Activated CD4-positive, alpha-beta T cell treated with anti-CD3 and anti-CD28 coated beads for 36 hours (primary cell): Measurements from ENCODE around the gene C9. TPM values are rescaled to one million over a fixed set of nuclear protein-coding genes. Genes with fewer than 3 reads are reported as not detected.
A peak's percentile ranks its signal among the peaks of the same experiment; 100 is the strongest.

Experiments used
- ATAC-seq: fragments of 200-7000 bp; cut with Tn5 transposase; one replicate; pipeline ENCODE4 v1.10.0; 2021; ENCODE audit warnings: mild to moderate bottlenecking, moderate library complexity
- CTCF ChIA-PET: fragments of 350-600 bp; sonication (Branson Sonifier 250); formaldehyde crosslinking; loops from one replicate; lab custom pipeline; 2021; ENCODE audit warnings: antibody characterized with exemption; lab: Charles Lee
- POLR2A ChIA-PET: fragments of 350-600 bp; sonication (Branson Sonifier 250); formaldehyde crosslinking; loops from one replicate; lab custom pipeline; 2021; ENCODE audit warnings: antibody characterized with exemption, inconsistent platforms; lab: Charles Lee
- DNase-seq: peaks from one replicate; pipeline ENCODE4 v3.0.0-alpha.2; 2020
- H3K27ac Mint-ChIP-seq: one replicate; pipeline ENCODE4 v1.8.0; 2021; ENCODE audit warnings: mixed read lengths
- H3K27me3 Mint-ChIP-seq: one replicate; pipeline ENCODE4 v1.8.0; 2021; ENCODE audit warnings: mixed read lengths
- H3K36me3 Mint-ChIP-seq: one replicate; pipeline ENCODE4 v1.8.0; 2021; ENCODE audit warnings: low read depth, mixed read lengths
- H3K4me1 Mint-ChIP-seq: one replicate; pipeline ENCODE4 v1.8.0; 2021; ENCODE audit warnings: mixed read lengths
- H3K4me3 Mint-ChIP-seq: one replicate; pipeline ENCODE4 v1.8.0; 2021; ENCODE audit warnings: mild to moderate bottlenecking, moderate library complexity, mixed read lengths
- H3K9me3 Mint-ChIP-seq: one replicate; pipeline ENCODE4 v1.8.0; 2021; ENCODE audit warnings: low read depth, mixed read lengths
- intact Hi-C, 2 experiments: fragments of 100-400 bp; cut with DNase I in 1 of 2; cut with micrococcal nuclease in 1 of 2; formaldehyde crosslinking; loops; one replicate each; pipeline versions ENCODE4 v1.14.2 to v1.15.1; 2022 to 2024; cut with DNase I, micrococcal nuclease
- total RNA-seq, 2 experiments: library from RNA; stranded (reverse); gene quantifications; one replicate each; pipeline ENCODE4 v1.2.3, GENCODE V29; 2021

C9 gene
- total RNA-seq, 2 experiments from 2014 or later, result not detected

DNA sequence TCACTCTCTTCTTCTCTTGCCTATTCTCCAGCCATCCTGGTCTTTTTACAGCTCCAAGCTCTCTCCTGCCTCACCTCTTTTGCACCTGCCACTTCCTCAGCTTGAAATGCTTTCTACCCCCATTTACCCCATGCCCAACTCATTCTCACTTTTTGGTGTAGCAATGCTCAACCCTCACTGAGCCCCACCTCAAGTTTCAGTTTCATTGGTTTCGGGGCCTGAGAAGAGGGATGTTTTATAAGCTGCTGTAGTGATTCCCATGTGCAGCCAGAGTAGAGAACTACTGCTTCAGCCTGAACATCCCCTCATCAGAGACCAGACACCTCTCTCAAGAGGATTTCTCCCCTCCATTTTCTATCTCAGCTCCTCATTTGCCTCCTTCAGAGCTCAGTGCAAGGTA lies 99.8 kb downstream of the C9 start:
- POLR2A ChIA-PET, result interaction anchor here (1.1 kb wide), 1 partner anchor 13 kb away, joined by 3 read pairs; no protein-coding TSS in a partner anchor
- intact Hi-C loops, result no loop called here
- Mint-ChIP-seq H3K27ac (no peak overlapping the region), H3K4me3 (no peak overlapping the region), H3K36me3 (no peaks in the 10 kb centered on the region), H3K4me1 (peaks cover 8% of the 10 kb centered on the region), H3K27me3 (no peaks in the 10 kb centered on the region), H3K9me3 (no peaks in the 10 kb centered on the region)
- CTCF ChIA-PET, result interaction anchor here (0.6 to 1.6 kb wide), 7 partner anchors 10 to 1291 kb away, joined by 3 to 7 read pairs (median 3); no protein-coding TSS in a partner anchor
- DNase-seq (no peak), ATAC-seq (peak; percentile 57)

DNA sequence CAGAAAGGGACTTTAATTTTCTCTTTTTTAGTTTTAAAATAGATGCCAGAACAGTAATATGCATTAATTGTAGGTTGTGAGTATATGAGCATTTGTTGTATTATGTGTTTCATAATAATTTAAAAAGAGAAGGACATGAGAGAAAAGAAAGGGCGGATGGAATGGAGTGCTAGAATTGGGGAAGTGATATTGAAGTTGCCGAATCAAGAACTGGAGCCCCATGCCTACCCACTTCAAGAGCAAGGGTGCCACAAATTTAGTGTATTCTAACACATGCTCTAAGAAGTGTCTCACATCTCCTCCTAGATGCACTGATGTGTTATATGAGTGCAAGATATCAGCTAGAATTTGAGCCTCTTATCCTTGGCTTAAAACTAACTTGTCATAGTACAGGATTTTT lies 101.3 kb downstream of the C9 start:
- ChIA-PET CTCF (no interaction called here), POLR2A (no interaction called here)
- intact Hi-C loops, result no loop called here
- Mint-ChIP-seq H3K4me3 (no peak overlapping the region), H3K9me3 (no peaks in the 10 kb centered on the region), H3K27ac (no peak overlapping the region), H3K36me3 (no peaks in the 10 kb centered on the region), H3K4me1 (peaks cover 8% of the 10 kb centered on the region), H3K27me3 (no peaks in the 10 kb centered on the region)
- no peak for ATAC-seq
- DNase-seq, result no peak

DNA sequence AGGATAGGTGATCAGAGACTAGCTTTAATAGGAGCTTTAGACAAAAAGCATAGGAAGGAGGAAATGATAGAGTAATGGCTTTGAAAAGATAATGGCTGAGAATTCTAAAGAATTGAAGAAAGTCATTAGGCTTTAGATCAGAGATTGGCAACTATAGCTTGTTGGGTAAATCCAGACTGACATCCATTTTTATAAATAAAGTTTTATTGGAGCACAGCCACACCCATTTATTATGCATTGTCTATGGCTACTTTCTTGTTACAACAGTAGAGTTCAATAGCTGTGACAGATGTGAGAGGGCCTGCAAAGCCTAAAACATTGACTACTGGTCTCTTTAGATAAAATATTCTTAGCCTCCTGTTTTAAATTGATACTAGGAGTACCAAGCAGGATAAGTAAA lies 104.2 kb downstream of the C9 start:
- H3K27ac Mint-ChIP-seq, result no peak overlapping the region
- H3K4me1 Mint-ChIP-seq, result peaks cover 18% of the 10 kb centered on the region
- H3K9me3 Mint-ChIP-seq, result no peaks in the 10 kb centered on the region
- POLR2A ChIA-PET, result no interaction called here
- no peaks in the 10 kb centered on the region for H3K36me3 Mint-ChIP-seq
- CTCF ChIA-PET, result interaction anchor here (0.5 to 1.3 kb wide), 2 partner anchors 43 to 1233 kb away, joined by 3 to 4 read pairs; no protein-coding TSS in a partner anchor
- ATAC-seq (no peak), DNase-seq (no peak)
- no peaks in the 10 kb centered on the region for H3K27me3 Mint-ChIP-seq
- no peak overlapping the region for H3K4me3 Mint-ChIP-seq
- intact Hi-C loops, result no loop called here

DNA sequence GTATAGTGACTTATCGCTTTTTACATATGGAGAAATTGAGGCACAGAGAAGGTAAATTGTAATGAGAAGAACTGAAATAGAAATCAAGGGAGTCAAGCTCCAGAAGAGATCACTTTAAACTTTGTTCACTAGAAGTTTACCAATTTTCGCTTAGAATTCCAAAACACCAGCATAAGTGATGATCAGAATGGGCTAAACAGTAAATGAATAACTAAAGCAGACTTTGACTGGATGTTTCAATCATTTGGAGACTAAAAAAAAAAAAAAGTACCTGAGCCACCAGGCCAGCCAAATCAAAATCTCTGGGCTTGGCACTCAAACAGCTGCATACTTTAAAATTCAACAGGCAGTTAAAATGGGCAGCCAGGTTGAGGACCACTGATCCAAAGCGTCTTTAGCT lies 106.7 kb downstream of the C9 start:
- no peaks in the 10 kb centered on the region for H3K9me3 Mint-ChIP-seq
- peaks cover 11% of the 10 kb centered on the region for H3K4me1 Mint-ChIP-seq
- intact Hi-C loops, result no loop called here
- no peak overlapping the region for H3K27ac Mint-ChIP-seq
- POLR2A ChIA-PET, result interaction anchor here (0.6 kb wide), 1 partner anchor 24 kb away, joined by 3 read pairs; no protein-coding TSS in a partner anchor
- no peak for DNase-seq
- H3K36me3 Mint-ChIP-seq, result no peaks in the 10 kb centered on the region
- no peaks in the 10 kb centered on the region for H3K27me3 Mint-ChIP-seq
- no peak for ATAC-seq
- CTCF ChIA-PET, result interaction anchor here (0.7 to 2.7 kb wide), 5 partner anchors 26 to 287 kb away, joined by 3 to 14 read pairs (median 5); no protein-coding TSS in a partner anchor
- no peak overlapping the region for H3K4me3 Mint-ChIP-seq

DNA sequence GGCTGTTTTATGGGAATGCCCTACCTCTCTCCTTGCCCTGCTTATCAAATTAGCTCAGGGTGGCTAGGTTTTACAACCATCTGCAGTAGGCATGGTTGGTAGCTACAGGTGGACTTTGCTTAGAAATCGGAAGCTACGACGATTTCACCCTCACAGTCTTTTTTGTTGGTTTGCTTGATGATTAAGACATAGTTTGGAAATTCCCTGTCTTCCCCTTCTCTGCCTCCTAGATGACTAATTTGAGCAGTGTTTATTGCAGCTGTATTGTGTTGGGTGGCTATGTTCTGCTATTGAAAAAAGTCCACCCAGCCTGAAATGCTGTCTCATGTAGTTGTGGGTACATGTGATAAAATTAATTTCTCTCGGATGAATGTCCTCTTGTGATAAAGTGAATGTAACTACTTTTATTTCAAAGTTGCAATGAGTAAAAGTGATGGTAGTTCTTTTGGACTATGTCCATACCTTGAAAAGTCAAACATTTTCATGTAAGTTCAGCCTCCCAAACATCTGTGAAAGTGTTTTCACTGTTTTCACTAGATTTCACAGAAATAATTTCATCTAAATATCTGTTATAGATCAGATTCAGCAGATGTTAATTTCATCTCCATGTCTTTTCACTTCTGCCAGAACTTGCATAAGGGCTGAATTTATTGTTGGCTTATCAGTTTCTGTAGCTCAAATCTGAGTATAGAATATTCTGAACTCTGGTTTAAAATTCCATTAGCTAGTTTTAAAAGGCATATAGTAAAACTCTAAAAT lies 107.6 kb downstream of the C9 start:
- Mint-ChIP-seq H3K27me3 (no peaks in the 10 kb centered on the region), H3K4me1 (peaks cover 11% of the 10 kb centered on the region), H3K9me3 (no peaks in the 10 kb centered on the region), H3K4me3 (no peak overlapping the region), H3K27ac (no peak overlapping the region), H3K36me3 (no peaks in the 10 kb centered on the region)
- peak; percentile 93 for ATAC-seq
- ChIA-PET CTCF (interaction anchor here (0.6 to 2.7 kb wide), 7 partner anchors 10 to 175 kb away, joined by 3 to 14 read pairs (median 5); no protein-coding TSS in a partner anchor), POLR2A (no interaction called here)
- no peak for DNase-seq
- intact Hi-C loops, result loop anchor here in 1 of 2 experiments (1.0 kb wide), 1 partner anchor 35 kb away; no protein-coding TSS in a partner anchor

DNA sequence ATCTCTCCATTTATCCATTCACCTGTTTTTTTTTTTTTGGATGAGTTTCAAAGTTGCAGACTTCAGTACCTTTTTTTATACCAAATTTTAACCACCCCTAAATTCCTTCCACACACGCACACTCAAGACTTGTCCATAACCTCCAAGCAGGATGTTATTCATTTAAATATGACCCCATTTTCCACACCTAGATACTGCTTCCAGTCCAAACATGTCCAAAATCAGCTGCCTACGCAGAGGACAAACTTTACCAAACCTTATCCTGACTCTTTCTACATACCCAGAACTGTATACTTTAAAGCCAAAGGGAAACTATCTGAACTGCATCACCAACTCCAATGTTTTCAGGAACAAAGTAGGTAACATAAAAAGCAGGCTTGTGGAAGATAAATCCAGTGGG lies 108.9 kb downstream of the C9 start:
- no peak overlapping the region for H3K4me3 Mint-ChIP-seq
- intact Hi-C loops, result loop anchor here in 1 of 2 experiments (2.0 kb wide), 1 partner anchor 15 kb away; no protein-coding TSS in a partner anchor
- no peaks in the 10 kb centered on the region for H3K36me3 Mint-ChIP-seq
- DNase-seq (no peak), ATAC-seq (no peak)
- H3K27ac Mint-ChIP-seq, result no peak overlapping the region
- POLR2A ChIA-PET, result no interaction called here
- H3K4me1 Mint-ChIP-seq, result peaks cover 11% of the 10 kb centered on the region
- no peaks in the 10 kb centered on the region for H3K9me3 Mint-ChIP-seq
- CTCF ChIA-PET, result interaction anchor here (1.0 to 1.5 kb wide), 4 partner anchors 9 to 38 kb away, joined by 3 to 6 read pairs (median 4); no protein-coding TSS in a partner anchor
- no peaks in the 10 kb centered on the region for H3K27me3 Mint-ChIP-seq

DNA sequence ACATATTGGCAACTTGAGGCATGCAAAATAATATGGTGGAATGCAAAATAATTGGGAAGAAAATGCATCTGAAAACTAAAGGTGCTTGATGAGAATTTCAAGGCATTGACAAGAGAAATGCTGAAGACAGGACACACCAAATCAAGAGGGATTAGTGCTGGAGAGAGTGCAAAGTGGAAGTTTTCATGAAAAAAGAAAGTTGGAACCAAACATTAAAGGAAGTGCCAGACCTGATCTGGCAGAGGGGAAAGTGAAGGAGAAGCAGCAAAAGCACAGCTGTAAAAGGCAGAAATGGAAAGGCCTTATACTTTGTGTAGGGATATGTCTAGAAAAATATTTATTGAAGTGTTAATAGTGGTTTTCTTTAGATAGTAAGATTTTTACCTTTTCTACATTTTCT lies 109.6 kb downstream of the C9 start:
- intact Hi-C loops, result loop anchor here in 1 of 2 experiments (2.0 kb wide), 1 partner anchor 16 kb away; no protein-coding TSS in a partner anchor
- DNase-seq, result no peak
- peaks cover 3% of the 10 kb centered on the region for H3K9me3 Mint-ChIP-seq
- no peak overlapping the region for H3K27ac Mint-ChIP-seq
- no peak for ATAC-seq
- CTCF ChIA-PET, result interaction anchor here (1.0 to 1.5 kb wide), 3 partner anchors 10 to 38 kb away, joined by 3 to 4 read pairs (median 4); no protein-coding TSS in a partner anchor
- no peak overlapping the region for H3K4me3 Mint-ChIP-seq
- POLR2A ChIA-PET, result no interaction called here
- peaks cover 2% of the 10 kb centered on the region for H3K36me3 Mint-ChIP-seq
- H3K4me1 Mint-ChIP-seq, result peaks cover 11% of the 10 kb centered on the region
- no peaks in the 10 kb centered on the region for H3K27me3 Mint-ChIP-seq

DNA sequence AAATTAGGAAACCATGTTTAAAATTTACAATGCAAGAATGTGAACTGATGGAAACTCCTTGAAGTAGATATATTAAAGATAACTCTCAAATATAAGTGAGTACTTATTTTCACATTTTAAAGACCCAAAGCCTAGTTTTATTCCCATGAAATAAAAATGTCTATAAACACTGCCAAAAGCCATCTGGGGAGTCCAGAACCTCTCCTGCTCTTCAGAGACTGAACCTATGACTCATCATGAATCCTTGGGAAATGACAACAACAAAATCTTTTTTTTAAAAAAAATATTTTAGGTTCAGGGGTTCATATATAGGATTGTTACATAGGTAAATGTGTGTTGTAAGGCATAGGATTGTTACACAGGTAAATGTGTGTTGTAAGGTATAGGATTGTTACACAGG lies 111.1 kb downstream of the C9 start:
- POLR2A ChIA-PET, result no interaction called here
- peaks cover 14% of the 10 kb centered on the region for H3K4me1 Mint-ChIP-seq
- peaks cover 2% of the 10 kb centered on the region for H3K36me3 Mint-ChIP-seq
- ATAC-seq (no peak), DNase-seq (no peak)
- CTCF ChIA-PET, result interaction anchor here (0.6 kb wide), 2 partner anchors 100 to 105 kb away, joined by 3 read pairs; no protein-coding TSS in a partner anchor
- no peak overlapping the region for H3K4me3 Mint-ChIP-seq
- no peaks in the 10 kb centered on the region for H3K27me3 Mint-ChIP-seq
- intact Hi-C loops, result no loop called here
- H3K9me3 Mint-ChIP-seq, result peaks cover 6% of the 10 kb centered on the region
- H3K27ac Mint-ChIP-seq, result no peak overlapping the region

DNA sequence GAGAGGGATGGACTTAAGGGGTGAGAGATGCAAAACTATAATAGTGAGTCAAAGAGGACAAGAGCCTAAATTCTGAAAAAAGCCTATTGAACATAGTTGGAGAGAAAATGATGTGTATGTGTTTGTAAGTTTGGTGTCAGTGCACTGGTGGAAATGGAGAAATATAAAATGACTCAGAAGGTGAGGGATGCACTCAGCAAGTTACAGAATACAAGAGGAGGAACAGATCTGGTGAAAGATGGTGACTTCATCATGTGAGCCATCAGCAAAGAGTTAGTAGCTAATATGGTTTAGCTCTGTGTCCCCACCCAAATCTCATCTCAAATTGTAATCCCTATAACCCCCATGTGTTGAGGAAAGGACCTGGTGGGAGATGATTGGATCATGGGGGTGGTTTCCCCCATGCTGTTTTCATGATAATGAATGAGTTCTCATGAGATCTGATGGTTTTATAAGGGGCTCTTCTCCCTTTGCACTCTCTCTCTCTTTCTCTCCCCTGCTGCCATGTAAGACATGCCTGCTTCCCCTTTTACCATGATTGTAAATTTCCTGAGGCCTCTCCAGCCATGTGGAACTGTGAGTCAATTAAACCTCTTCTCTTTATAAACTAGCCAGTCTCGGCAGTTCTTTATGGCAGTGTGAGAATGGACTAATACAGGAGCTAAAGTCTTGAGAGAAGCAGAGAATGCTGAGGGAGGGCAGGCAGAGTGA lies 114.6 kb downstream of the C9 start:
- Mint-ChIP-seq H3K36me3 (peaks cover 2% of the 10 kb centered on the region), H3K4me1 (peaks cover 3% of the 10 kb centered on the region), H3K27me3 (no peaks in the 10 kb centered on the region), H3K9me3 (peaks cover 6% of the 10 kb centered on the region), H3K27ac (no peak overlapping the region), H3K4me3 (no peak overlapping the region)
- CTCF ChIA-PET, result interaction anchor here (0.5 to 1.7 kb wide), 2 partner anchors 29 to 32 kb away, joined by 3 to 5 read pairs; no protein-coding TSS in a partner anchor
- POLR2A ChIA-PET, result no interaction called here
- intact Hi-C loops, result no loop called here
- DNase-seq (no peak), ATAC-seq (peak; percentile 65)

DNA sequence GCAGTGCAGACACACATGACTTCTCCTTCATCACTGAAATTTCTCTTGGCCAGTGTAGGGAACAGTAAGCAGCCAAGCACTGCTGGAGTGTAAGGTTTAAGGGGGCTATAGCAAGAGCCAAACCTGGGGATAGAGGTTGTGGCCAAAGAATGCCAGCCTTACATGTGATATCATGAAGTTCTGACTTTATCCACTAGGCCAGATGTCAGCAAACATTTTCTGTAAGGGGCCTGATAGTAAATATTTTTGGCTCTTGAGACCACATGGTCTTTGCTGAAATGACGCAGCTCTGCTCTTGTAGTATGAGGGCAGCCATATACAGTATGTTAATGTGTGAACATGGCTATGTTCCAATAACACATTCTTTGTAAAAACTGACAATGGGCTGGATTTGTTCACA lies 115.2 kb downstream of the C9 start:
- intact Hi-C loops, result no loop called here
- no peak for ATAC-seq
- ChIA-PET CTCF (interaction anchor here (1.3 to 1.7 kb wide), 2 partner anchors 10 to 32 kb away, joined by 3 to 5 read pairs; no protein-coding TSS in a partner anchor), POLR2A (no interaction called here)
- Mint-ChIP-seq H3K27me3 (no peaks in the 10 kb centered on the region), H3K27ac (no peak overlapping the region), H3K36me3 (peaks cover 2% of the 10 kb centered on the region), H3K4me3 (no peak overlapping the region), H3K9me3 (peaks cover 6% of the 10 kb centered on the region), H3K4me1 (peaks cover 3% of the 10 kb centered on the region)
- no peak for DNase-seq

DNA sequence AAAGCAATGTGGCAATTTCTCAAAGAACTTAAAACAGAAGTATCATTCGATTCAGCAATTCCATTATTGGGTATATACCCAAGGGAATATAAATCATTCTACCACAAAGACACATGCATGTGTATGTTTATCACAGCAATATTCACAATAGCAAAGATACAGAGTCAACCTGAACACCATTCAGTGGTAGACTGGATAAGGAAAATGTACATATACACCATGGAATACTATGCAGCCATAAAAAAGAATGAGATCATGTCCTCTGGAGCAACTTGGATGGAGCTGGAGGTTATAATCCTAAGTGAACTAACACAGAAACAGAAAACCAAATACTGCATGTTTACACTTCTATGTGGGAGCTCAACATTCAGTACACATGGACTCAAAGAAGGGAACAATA lies 123.5 kb downstream of the C9 start:
- Mint-ChIP-seq H3K4me3 (no peak overlapping the region), H3K9me3 (peaks cover 14% of the 10 kb centered on the region), H3K27me3 (no peaks in the 10 kb centered on the region), H3K36me3 (peaks cover 2% of the 10 kb centered on the region), H3K4me1 (peaks cover 10% of the 10 kb centered on the region), H3K27ac (no peak overlapping the region)
- ChIA-PET CTCF (interaction anchor here (0.6 kb wide), 1 partner anchor 24 kb away, joined by 3 read pairs; no protein-coding TSS in a partner anchor), POLR2A (no interaction called here)
- ATAC-seq (no peak), DNase-seq (no peak)
- intact Hi-C loops, result no loop called here
